Kidney glomerular epithelial cell (primary cell): Measurements from ENCODE around the gene CFB.
"Not testable (repeated sequence)": the region's sequence is repeated elsewhere in the genome, so short reads cannot be mapped to it uniquely, and the experiment has no call there.

ENCODE experiments used
- DNase-seq: peaks from one replicate; lab custom pipeline; 2025; lab: John Stamatoyannopoulos, UW

CFB gene

GRCh38 chr6:31971279-31971992 lies 25.5 kb downstream of the CFB start:
- no peak for DNase-seq

GRCh38 chr6:31971993-31972708 lies 26.3 kb downstream of the CFB start, which contains the start of gene DXO:
TSS of gene DXO (minus strand) at chr6:31972138. CDS start at chr6:31971675, 463 bp downstream.
- peak; percentile 86 for DNase-seq

- no peak for DNase-seq
Observed at GRCh38 chr6:31972709-31973350, 26.9 kb downstream of the CFB start.

GRCh38 chr6:31976065-31976464 lies 30.2 kb downstream of the CFB start:
- DNase-seq = not testable (repeated sequence)

GRCh38 chr6:31977816-31978431 lies 32.0 kb downstream of the CFB start:
- no peak for DNase-seq

- DNase-seq = no peak
Observed at GRCh38 chr6:31978831-31979230, 32.9 kb downstream of the CFB start.

GRCh38 chr6:31979238-31979898 lies 33.5 kb downstream of the CFB start:
- no peak for DNase-seq

- not testable (repeated sequence) for DNase-seq
Observed at GRCh38 chr6:31980195-31980876, 34.4 kb downstream of the CFB start.

- not testable (repeated sequence) for DNase-seq
Observed at GRCh38 chr6:31980998-31981397, 35.1 kb downstream of the CFB start.

- not testable (repeated sequence) for DNase-seq
Observed at GRCh38 chr6:31981744-31982143, 35.8 kb downstream of the CFB start, which contains the start of gene C4A. TSS of gene C4A (plus strand) at chr6:31982057. CDS start at chr6:31982108, 51 bp downstream.

GRCh38 chr6:31989363-31989762 lies 43.5 kb downstream of the CFB start:
- DNase-seq = not testable (repeated sequence)

GRCh38 chr6:31994421-31994820 lies 48.5 kb downstream of the CFB start:
- not testable (repeated sequence) for DNase-seq

- not testable (repeated sequence) for DNase-seq
Observed at GRCh38 chr6:31996385-31996784, 50.5 kb downstream of the CFB start.
